Measurements from ENCODE around the gene ZBTB7B. TPM values are rescaled to one million over a fixed set of nuclear protein-coding genes. Genes with fewer than 3 reads are reported as not detected.

ZBTB7B gene
- total RNA-seq, 1 donor from 2014 or later = 77.6 TPM

- Histone ChIP-seq H3K27me3 (no peaks in the 10 kb centered on the region), H3K27ac (no peak overlapping the region), H3K4me1 (peaks cover 30% of the 10 kb centered on the region), H3K4me3 (no peak overlapping the region), H3K9me3 (no peaks in the 10 kb centered on the region), H3K36me3 (no peaks in the 10 kb centered on the region)
- intact Hi-C loops (cut with DNase I) = no loop called here
- no peak for DNase-seq (ENCODE audit: extremely low spot score in 2 of 2)
- TF ChIP-seq CTCF (IDR thresholded peaks at IDR 0.05) = no peak
- TF ChIP-seq POLR2A (IDR thresholded peaks at IDR 0.05) = no peak
- TF ChIP-seq POLR2AphosphoS5 (IDR thresholded peaks at IDR 0.05; ENCODE audit: insufficient read depth in 1 of 2, low read depth in 1 of 2) = no peak
Measured at GRCh38 chr1:155040358-155041093, 37.9 kb downstream of the ZBTB7B start.

- H3K36me3 ChIP-seq = no peaks in the 10 kb centered on the region
- TF ChIP-seq CTCF (IDR thresholded peaks at IDR 0.05) (no peak), POLR2AphosphoS5 (IDR thresholded peaks at IDR 0.05; ENCODE audit: insufficient read depth in 1 of 2, low read depth in 1 of 2) (no peak), POLR2A (IDR thresholded peaks at IDR 0.05) (no peak)
- H3K4me3 ChIP-seq = no peak overlapping the region
- no peaks in the 10 kb centered on the region for H3K9me3 ChIP-seq
- no peaks in the 10 kb centered on the region for H3K27me3 ChIP-seq
- intact Hi-C loops (cut with DNase I) = no loop called here
- no peak for DNase-seq (ENCODE audit: extremely low spot score in 2 of 2)
- no peak overlapping the region for H3K27ac ChIP-seq
- peaks cover 21% of the 10 kb centered on the region for H3K4me1 ChIP-seq
Measured at GRCh38 chr1:155042789-155043188, 40.2 kb downstream of the ZBTB7B start.

- no peaks in the 10 kb centered on the region for H3K36me3 ChIP-seq
- intact Hi-C loops (cut with DNase I) = no loop called here
- DNase-seq (ENCODE audit: extremely low spot score in 2 of 2) = no peak
- no peak overlapping the region for H3K4me3 ChIP-seq
- TF ChIP-seq POLR2AphosphoS5 (IDR thresholded peaks at IDR 0.05; ENCODE audit: insufficient read depth in 1 of 2, low read depth in 1 of 2) = no peak
- no peak for TF ChIP-seq CTCF (IDR thresholded peaks at IDR 0.05)
- no peak for TF ChIP-seq POLR2A (IDR thresholded peaks at IDR 0.05)
- H3K27me3 ChIP-seq = no peaks in the 10 kb centered on the region
- peaks cover 21% of the 10 kb centered on the region for H3K4me1 ChIP-seq
- H3K27ac ChIP-seq = no peak overlapping the region
- no peaks in the 10 kb centered on the region for H3K9me3 ChIP-seq
Measured at GRCh38 chr1:155043301-155043702, 40.7 kb downstream of the ZBTB7B start.

- no peaks in the 10 kb centered on the region for H3K9me3 ChIP-seq
- intact Hi-C loops (cut with DNase I) = no loop called here
- no peaks in the 10 kb centered on the region for H3K36me3 ChIP-seq
- no peak for TF ChIP-seq POLR2A (IDR thresholded peaks at IDR 0.05)
- TF ChIP-seq POLR2AphosphoS5 (IDR thresholded peaks at IDR 0.05; ENCODE audit: insufficient read depth in 1 of 2, low read depth in 1 of 2) = no peak
- TF ChIP-seq CTCF (IDR thresholded peaks at IDR 0.05) = no peak
- no peaks in the 10 kb centered on the region for H3K27me3 ChIP-seq
- no peak overlapping the region for H3K4me3 ChIP-seq
- H3K27ac ChIP-seq = no peak overlapping the region
- peaks cover 22% of the 10 kb centered on the region for H3K4me1 ChIP-seq
- DNase-seq (ENCODE audit: extremely low spot score in 2 of 2) = no peak
Measured at GRCh38 chr1:155043793-155044192, 41.2 kb downstream of the ZBTB7B start.

GRCh38 chr1:155044365-155044764 lies 41.8 kb downstream of the ZBTB7B start:
- intact Hi-C loops (cut with DNase I) = no loop called here
- TF ChIP-seq POLR2A (IDR thresholded peaks at IDR 0.05) (no peak), CTCF (IDR thresholded peaks at IDR 0.05) (no peak), POLR2AphosphoS5 (IDR thresholded peaks at IDR 0.05; ENCODE audit: insufficient read depth in 1 of 2, low read depth in 1 of 2) (no peak)
- peaks cover 22% of the 10 kb centered on the region for H3K4me1 ChIP-seq
- H3K27me3 ChIP-seq = no peaks in the 10 kb centered on the region
- no peak overlapping the region for H3K27ac ChIP-seq
- no peak for DNase-seq (ENCODE audit: extremely low spot score in 2 of 2)
- no peaks in the 10 kb centered on the region for H3K9me3 ChIP-seq
- no peak overlapping the region for H3K4me3 ChIP-seq
- no peaks in the 10 kb centered on the region for H3K36me3 ChIP-seq
